Measurements from ENCODE around the gene FMNL2.

FMNL2 gene

GRCh38 chr2:152339556-152340286 lies 4.7 kb downstream of the FMNL2 start:
- no peak for DNase-seq

- no peak for DNase-seq
Observed at GRCh38 chr2:152342259-152343046, 7.5 kb downstream of the FMNL2 start.

GRCh38 chr2:152343426-152343825 lies 8.5 kb downstream of the FMNL2 start:
- no peak for DNase-seq

- no peak for DNase-seq
Observed at GRCh38 chr2:152344579-152345195, 9.7 kb downstream of the FMNL2 start.

GRCh38 chr2:152347076-152347475 lies 12.1 kb downstream of the FMNL2 start:
- no peak for DNase-seq

- DNase-seq, result no peak
Observed at GRCh38 chr2:152348388-152348787, 13.4 kb downstream of the FMNL2 start.

- DNase-seq, result no peak
Observed at GRCh38 chr2:152349416-152349815, 14.4 kb downstream of the FMNL2 start.

GRCh38 chr2:152350155-152350679 lies 15.2 kb downstream of the FMNL2 start:
- no peak for DNase-seq

- no peak for DNase-seq
Observed at GRCh38 chr2:152352616-152353015, 17.6 kb downstream of the FMNL2 start.

- no peak for DNase-seq
Observed at GRCh38 chr2:152353364-152353763, 18.4 kb downstream of the FMNL2 start.

- no peak for DNase-seq
Observed at GRCh38 chr2:152354069-152354755, 19.2 kb downstream of the FMNL2 start.

- DNase-seq, result no peak
Observed at GRCh38 chr2:152354909-152355308, 19.9 kb downstream of the FMNL2 start.

GRCh38 chr2:152355409-152355831 lies 20.4 kb downstream of the FMNL2 start:
- no peak for DNase-seq

GRCh38 chr2:152359573-152360363 lies 24.8 kb downstream of the FMNL2 start:
- no peak for DNase-seq

GRCh38 chr2:152363936-152364335 lies 29.0 kb downstream of the FMNL2 start:
- DNase-seq, result no peak

GRCh38 chr2:152367547-152368390 lies 32.8 kb downstream of the FMNL2 start:
- no peak for DNase-seq

GRCh38 chr2:152369176-152369860 lies 34.3 kb downstream of the FMNL2 start:
- DNase-seq, result no peak

GRCh38 chr2:152370783-152371182 lies 35.8 kb downstream of the FMNL2 start:
- no peak for DNase-seq

- no peak for DNase-seq
Observed at GRCh38 chr2:152372438-152372984, 37.5 kb downstream of the FMNL2 start.

GRCh38 chr2:152375174-152375573 lies 40.2 kb downstream of the FMNL2 start:
- DNase-seq, result no peak
